Prostate gland (tissue), 2 donors: ENCODE measurements around the gene MYLK.

ENCODE experiments used
- CTCF ChIP-seq, 4 experiments: fragments of 200-600 bp in 2 of 4; fragments of 450-650 bp in 2 of 4; sonication (generic) in 2 of 4; IDR thresholded peaks; 1 replicate in 3 of 4; 2 replicates in 1 of 4; pipeline ENCODE4 v1.5.1; 2016 to 2019; ENCODE audit warnings: antibody characterized with exemption in 4 of 4, mild to moderate bottlenecking in 2 of 4, moderate library complexity in 2 of 4
- POLR2A ChIP-seq: fragments of 450-650 bp; IDR thresholded peaks from one replicate; pipeline ENCODE4 v1.6.1; 2016; ENCODE audit warnings: antibody characterized with exemption, mild to moderate bottlenecking
- POLR2AphosphoS5 ChIP-seq: sonication (generic); formaldehyde crosslinking; IDR thresholded peaks from one replicate; pipeline ENCODE4 v1.6.1; 2017; ENCODE audit warnings: antibody characterized with exemption

- TF ChIP-seq CTCF (IDR thresholded peaks at IDR 0.05), result no peak
- no peak for TF ChIP-seq POLR2A
- TF ChIP-seq POLR2AphosphoS5, result no peak
These were observed 163.5 kb downstream of the MYLK start for GRCh38 chr3:123720638-123721037.
